ENCODE measurements around the gene SGCB.

SGCB gene

GRCh38 chr4:52017814-52018213 lies 20.3 kb downstream of the SGCB start:
- DNase-seq = no peak

- DNase-seq = no peak
Observed at GRCh38 chr4:52016981-52017380, 21.1 kb downstream of the SGCB start.

GRCh38 chr4:52015366-52015765 lies 22.7 kb downstream of the SGCB start:
- no peak for DNase-seq

- no peak for DNase-seq
Observed at GRCh38 chr4:52014903-52015302, 23.2 kb downstream of the SGCB start.

GRCh38 chr4:52012651-52013050 lies 25.4 kb downstream of the SGCB start:
- no peak for DNase-seq

GRCh38 chr4:52010986-52011385 lies 27.1 kb downstream of the SGCB start:
- DNase-seq = no peak

GRCh38 chr4:52006887-52007286 lies 31.2 kb downstream of the SGCB start:
- DNase-seq = no peak

- no peak for DNase-seq
Observed at GRCh38 chr4:52005604-52006273, 32.4 kb downstream of the SGCB start.

GRCh38 chr4:52004414-52004813 lies 33.7 kb downstream of the SGCB start:
- no peak for DNase-seq

GRCh38 chr4:52001616-52002015 lies 36.5 kb downstream of the SGCB start:
- DNase-seq = no peak

GRCh38 chr4:51999250-51999649 lies 38.8 kb downstream of the SGCB start:
- no peak for DNase-seq

GRCh38 chr4:51998837-51999236 lies 39.3 kb downstream of the SGCB start:
- no peak for DNase-seq

GRCh38 chr4:51997647-51998046 lies 40.5 kb downstream of the SGCB start:
- DNase-seq = no peak

GRCh38 chr4:51995647-51996220 lies 42.4 kb downstream of the SGCB start:
- DNase-seq = no peak
